Measurements from ENCODE around the gene CLIC6. TPM values are rescaled to one million over a fixed set of nuclear protein-coding genes. Genes with fewer than 3 reads are reported as not detected.

Gene CLIC6
- polyA plus RNA-seq, 3 donors = not detected

DNA sequence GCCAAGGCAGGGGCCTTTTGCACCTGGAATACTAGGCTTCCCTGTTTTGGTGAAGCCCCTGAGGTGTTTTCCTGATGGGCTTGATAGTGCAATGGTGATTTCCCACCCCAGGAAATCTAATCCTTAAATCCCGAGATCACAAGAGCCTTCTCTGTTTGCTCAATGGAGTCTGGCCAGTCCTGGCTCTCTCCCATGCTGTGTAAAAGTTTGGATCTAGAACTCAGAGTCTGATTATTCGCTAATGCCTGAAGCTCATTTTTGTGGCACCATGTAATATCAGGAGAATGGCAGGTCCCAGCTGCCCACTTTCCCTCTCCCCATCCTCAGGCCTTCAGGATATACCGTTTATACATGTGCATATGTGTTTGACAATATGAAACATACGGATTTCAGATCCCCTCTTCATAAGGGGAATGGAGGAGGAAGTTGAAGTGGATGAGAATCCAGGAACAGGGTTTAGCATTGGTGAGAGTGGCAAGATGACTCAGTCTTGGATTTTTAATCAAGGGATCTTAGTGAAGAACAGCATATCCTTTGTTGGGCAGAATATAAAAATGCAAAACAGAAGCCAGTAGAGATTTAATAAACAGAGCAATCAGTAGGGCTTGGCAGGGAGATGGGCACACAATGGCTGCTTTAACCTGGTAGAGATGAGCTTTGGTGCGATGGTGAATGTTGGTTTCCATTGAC is 62.1 kb downstream of the CLIC6 start:
- Mint-ChIP-seq H3K27me3 (ENCODE audit: low read depth in 3 of 3) (peaks cover 3 to 4% (median 4%) of the 10 kb centered on the region in 3 donors), H3K36me3 (no peaks in the 10 kb centered on the region), H3K27ac (no peak overlapping the region), H3K4me3 (no peak overlapping the region), H3K4me1 (peaks cover 1% of the 10 kb centered on the region), H3K9me3 (peaks cover 0 to 2% (median 0%) of the 10 kb centered on the region in 7 donors)
- Histone ChIP-seq H3K27me3 (ENCODE audit: control insufficient read depth in 2 of 2, insufficient read depth in 2 of 2, low read length in 2 of 2) (no peaks in the 10 kb centered on the region), H3K79me2 (ENCODE audit: insufficient read depth, low read length) (no peaks in the 10 kb centered on the region), H3K4me1 (ENCODE audit: control insufficient read depth in 1 of 2, insufficient read depth in 2 of 2, low read length in 2 of 2) (no peaks in the 10 kb centered on the region), H3K4me2 (replicated peaks; ENCODE audit: extremely low read depth, low read length, poor library complexity, severe bottlenecking) (no peak overlapping the region), H3K4me3 (replicated peaks in 1 of 3; ENCODE audit: low read depth in 2 of 3, low read length in 3 of 3) (no peak overlapping the region), H4K20me1 (ENCODE audit: insufficient read depth, low read length) (no peaks in the 10 kb centered on the region), H3K9me3 (replicated peaks in 1 of 2; ENCODE audit: control insufficient read depth in 1 of 2, insufficient read depth in 1 of 2, low read length in 2 of 2) (no peaks in the 10 kb centered on the region), H3K36me3 (replicated peaks in 1 of 2; ENCODE audit: control insufficient read depth in 1 of 2, insufficient read depth in 2 of 2, low read length in 2 of 2) (no peaks in the 10 kb centered on the region), H3K9ac (ENCODE audit: insufficient read depth, low read length, poor library complexity, severe bottlenecking) (no peak overlapping the region), H2AFZ (ENCODE audit: insufficient read depth, low read depth, low read length, poor library complexity, severe bottlenecking) (no peak overlapping the region), H3K27ac (ENCODE audit: low read depth in 1 of 2, low read length in 2 of 2) (no peak overlapping the region)
- DNase-seq = no peak
- TF ChIP-seq CTCF (IDR thresholded peaks at IDR 0.05) = no peak
- no CpG with 5 or more reads among the region's 5 CpGs for WGBS (ENCODE audit: insufficient coverage)
- intact Hi-C loops (cut with micrococcal nuclease) = no loop called here

GRCh38 chr21:34732388-34732821 is 63.6 kb downstream of the CLIC6 start:
- Mint-ChIP-seq H3K4me1 (no peaks in the 10 kb centered on the region), H3K27me3 (ENCODE audit: low read depth in 3 of 3) (peaks cover 0 to 3% (median 3%) of the 10 kb centered on the region in 3 donors)
- WGBS (ENCODE audit: insufficient coverage) = 100% methylated on average over 2 of the region's 4 CpGs

More at GRCh38 chr21:34732388-34732821, 63.6 kb downstream of the CLIC6 start:
- H3K4me3 Mint-ChIP-seq = no peak overlapping the region
- Histone ChIP-seq H3K27me3 (ENCODE audit: control insufficient read depth in 2 of 2, insufficient read depth in 2 of 2, low read length in 2 of 2) (no peaks in the 10 kb centered on the region), H3K4me3 (replicated peaks in 1 of 3; ENCODE audit: low read depth in 2 of 3, low read length in 3 of 3) (no peak overlapping the region), H3K36me3 (replicated peaks in 1 of 2; ENCODE audit: control insufficient read depth in 1 of 2, insufficient read depth in 2 of 2, low read length in 2 of 2) (no peaks in the 10 kb centered on the region), H3K9me3 (replicated peaks in 1 of 2; ENCODE audit: control insufficient read depth in 1 of 2, insufficient read depth in 1 of 2, low read length in 2 of 2) (no peaks in the 10 kb centered on the region), H2AFZ (ENCODE audit: insufficient read depth, low read depth, low read length, poor library complexity, severe bottlenecking) (no peak overlapping the region), H3K4me1 (ENCODE audit: control insufficient read depth in 1 of 2, insufficient read depth in 2 of 2, low read length in 2 of 2) (no peaks in the 10 kb centered on the region), H3K4me2 (replicated peaks; ENCODE audit: extremely low read depth, low read length, poor library complexity, severe bottlenecking) (no peak overlapping the region), H3K9ac (ENCODE audit: insufficient read depth, low read length, poor library complexity, severe bottlenecking) (no peak overlapping the region), H3K79me2 (ENCODE audit: insufficient read depth, low read length) (no peaks in the 10 kb centered on the region), H4K20me1 (ENCODE audit: insufficient read depth, low read length) (no peaks in the 10 kb centered on the region), H3K27ac (ENCODE audit: low read depth in 1 of 2, low read length in 2 of 2) (no peak overlapping the region)
- H3K36me3 Mint-ChIP-seq = no peaks in the 10 kb centered on the region
- intact Hi-C loops (cut with micrococcal nuclease) = no loop called here
- no peak for TF ChIP-seq CTCF (IDR thresholded peaks at IDR 0.05)
- H3K27ac Mint-ChIP-seq = no peak overlapping the region
- no peak for DNase-seq
- H3K9me3 Mint-ChIP-seq = peaks cover 0 to 2% (median 0%) of the 10 kb centered on the region in 7 donors
